Activated T-helper 1 cell treated with Interleukin-2 at 50 U/mL for 16 hours (primary cell): ENCODE data around the gene FGF18.
"Not testable (repeated sequence)": the region's sequence is repeated elsewhere in the genome, so short reads cannot be mapped to it uniquely, and the experiment has no call there.

Source experiments
- DNase-seq: peaks from one replicate; pipeline ENCODE4 v3.0.0-alpha.2; 2020; ENCODE audit warnings: low read depth

The FGF18 gene

GRCh38 chr5:171400169-171400568 is 19.3 kb upstream of the FGF18 start:
- no peak for DNase-seq

- DNase-seq = no peak
Observed at GRCh38 chr5:171401167-171401947, 18.1 kb upstream of the FGF18 start.

- DNase-seq = not testable (repeated sequence)
Observed at GRCh38 chr5:171402751-171403150, 16.7 kb upstream of the FGF18 start.

GRCh38 chr5:171405615-171406014 is 13.8 kb upstream of the FGF18 start:
- no peak for DNase-seq

GRCh38 chr5:171407234-171407633 is 12.2 kb upstream of the FGF18 start:
- DNase-seq = no peak

GRCh38 chr5:171409164-171410136 is 10.0 kb upstream of the FGF18 start:
- no peak for DNase-seq

GRCh38 chr5:171410181-171410580 is 9.3 kb upstream of the FGF18 start:
- DNase-seq = no peak

- no peak for DNase-seq
Observed at GRCh38 chr5:171412186-171412585, 7.3 kb upstream of the FGF18 start.

- no peak for DNase-seq
Observed at GRCh38 chr5:171413153-171413910, 6.1 kb upstream of the FGF18 start.

GRCh38 chr5:171413993-171414392 is 5.5 kb upstream of the FGF18 start:
- DNase-seq = not testable (repeated sequence)

GRCh38 chr5:171415115-171415730 is 4.2 kb upstream of the FGF18 start:
- DNase-seq = no peak

- no peak for DNase-seq
Observed at GRCh38 chr5:171416160-171417049, 3.0 kb upstream of the FGF18 start.

GRCh38 chr5:171418316-171418981 is 998 bp upstream of the FGF18 start:
- no peak for DNase-seq

- DNase-seq = no peak
Observed at GRCh38 chr5:171419688-171420430, 412 bp downstream of the FGF18 start.

- no peak for DNase-seq
Observed at GRCh38 chr5:171420431-171421241, 1.2 kb downstream of the FGF18 start.

GRCh38 chr5:171421331-171422262 is 2.1 kb downstream of the FGF18 start:
- DNase-seq = no peak

- no peak for DNase-seq
Observed at GRCh38 chr5:171422495-171422894, 3.0 kb downstream of the FGF18 start.
